DOHH2 (cell line): Measurements from ENCODE around the gene CIBAR2.

Experiments
- H3F3A ChIP-seq: fragments of 200-600 bp; sonication (generic), shearing (Covaris generic); 2 replicates; pipeline ENCODE4 v1.6.0; 2016; ENCODE audit warnings: antibody characterized with exemption, mild to moderate bottlenecking; ENCODE audit not compliant: control insufficient read depth, insufficient read depth
- H3K27ac ChIP-seq: fragments of 200-600 bp; sonication (generic); 2 replicates; pipeline ENCODE4 v1.5.1; 2014; ENCODE audit warnings: low read depth, mild to moderate bottlenecking, low read length, moderate library complexity
- H3K27me3 ChIP-seq: fragments of 200-600 bp; sonication (generic); 2 replicates; pipeline ENCODE4 v1.6.1; 2014; ENCODE audit warnings: mild to moderate bottlenecking, low read length, mixed read lengths; ENCODE audit not compliant: control insufficient read depth
- H3K36me3 ChIP-seq: fragments of 200-600 bp; sonication (generic); 2 replicates; pipeline ENCODE4 v1.6.1; 2014; ENCODE audit warnings: mild to moderate bottlenecking, low read length, moderate library complexity, mixed read lengths; ENCODE audit not compliant: control insufficient read depth
- H3K4me1 ChIP-seq: fragments of 200-600 bp; sonication (generic); 2 replicates; pipeline ENCODE4 v1.6.1; 2014; ENCODE audit warnings: mild to moderate bottlenecking, low read length, mixed read lengths; ENCODE audit not compliant: control insufficient read depth
- H3K4me2 ChIP-seq: fragments of 200-600 bp; sonication (generic); 2 replicates; pipeline ENCODE4 v1.6.0; 2014; ENCODE audit warnings: mild to moderate bottlenecking, low read length, moderate library complexity
- H3K4me3 ChIP-seq: fragments of 200-600 bp; sonication (generic); 2 replicates; pipeline ENCODE4 v1.5.1; 2014; ENCODE audit warnings: mild to moderate bottlenecking, low read length, mixed read lengths
- H3K79me2 ChIP-seq: fragments of 200-600 bp; sonication (generic); 2 replicates; pipeline ENCODE4 v1.6.1; 2014; ENCODE audit warnings: mild to moderate bottlenecking, low read length, mixed read lengths; ENCODE audit not compliant: control insufficient read depth
- H3K9me2 ChIP-seq: fragments of 200-600 bp; sonication (generic); replicated peaks from 2 replicates; pipeline ENCODE4 v1.6.1; 2014; ENCODE audit warnings: mild to moderate bottlenecking, low read length, mixed read lengths; ENCODE audit not compliant: control insufficient read depth
- H3K9me3 ChIP-seq: fragments of 200-600 bp; sonication (generic); 2 replicates; pipeline ENCODE4 v1.6.1; 2014; ENCODE audit warnings: antibody characterized with exemption, low read length, mixed read lengths; ENCODE audit not compliant: control insufficient read depth, insufficient read depth
- H4K20me1 ChIP-seq: fragments of 200-600 bp; sonication (generic); 2 replicates; pipeline ENCODE4 v1.6.0; 2014; ENCODE audit warnings: low read depth, mild to moderate bottlenecking, antibody characterized with exemption, low read length, moderate library complexity; ENCODE audit not compliant: control insufficient read depth, insufficient read depth
- EZH2phosphoT487 ChIP-seq: fragments of 200-600 bp; sonication (generic); IDR thresholded peaks from 2 replicates; pipeline ENCODE4 v1.6.1; 2017; ENCODE audit warnings: borderline replicate concordance, mild to moderate bottlenecking, antibody characterized with exemption, low read length, moderate library complexity, mixed read lengths
- TF ChIP-seq, protein P1 (sequence below): fragments of 200-600 bp; sonication (generic); IDR thresholded peaks from one replicate; pipeline ENCODE4 v1.5.1; 2014; ENCODE audit warnings: antibody characterized with exemption, mild to moderate bottlenecking, low read depth, low read length; ENCODE audit not compliant: poor library complexity, severe bottlenecking

Gene CIBAR2

DNA sequence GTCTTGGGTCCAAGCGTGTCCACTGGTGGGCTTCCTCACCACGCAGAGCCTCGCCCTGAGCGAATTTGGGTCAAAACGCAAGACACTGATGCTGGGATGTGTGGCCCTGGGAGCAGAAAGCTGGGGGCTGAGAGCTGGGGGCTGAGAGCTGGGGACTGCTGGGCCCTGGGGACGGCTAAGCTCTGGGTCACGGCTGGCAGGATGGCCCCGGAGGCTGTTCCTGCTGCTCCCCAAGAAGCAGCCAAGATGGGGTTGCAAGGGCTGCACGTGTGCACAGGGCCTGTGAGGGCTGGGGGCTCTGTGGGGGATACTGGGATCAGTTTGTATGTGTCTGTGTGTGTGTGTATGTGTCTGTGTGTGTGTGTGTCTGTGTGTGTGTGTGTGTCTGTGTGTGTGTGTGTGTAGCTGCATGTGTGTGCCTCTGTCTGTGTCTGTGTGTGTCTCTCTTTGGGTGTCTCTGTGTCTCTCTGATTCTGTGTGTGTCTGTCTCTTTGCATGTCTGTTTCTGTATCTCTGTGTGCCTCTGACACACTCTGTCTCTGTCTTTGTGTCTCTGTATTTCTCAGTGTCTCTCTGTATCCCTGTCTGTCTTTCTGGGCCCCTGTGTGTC lies 38.2 kb upstream of the CIBAR2 start:
- H3K27ac ChIP-seq, result no peak overlapping the region
- no peaks in the 10 kb centered on the region for H3K36me3 ChIP-seq
- H3K9me3 ChIP-seq, result no peaks in the 10 kb centered on the region
- H3K4me1 ChIP-seq, result no peaks in the 10 kb centered on the region
- H3K79me2 ChIP-seq, result no peaks in the 10 kb centered on the region
- no peaks in the 10 kb centered on the region for H3F3A ChIP-seq
- no peaks in the 10 kb centered on the region for H3K27me3 ChIP-seq
- no peaks in the 10 kb centered on the region for H4K20me1 ChIP-seq
- H3K4me2 ChIP-seq, result no peak overlapping the region
- H3K4me3 ChIP-seq, result no peak overlapping the region
- no peaks in the 10 kb centered on the region for H3K9me2 ChIP-seq
- TF ChIP-seq, protein P1, sequence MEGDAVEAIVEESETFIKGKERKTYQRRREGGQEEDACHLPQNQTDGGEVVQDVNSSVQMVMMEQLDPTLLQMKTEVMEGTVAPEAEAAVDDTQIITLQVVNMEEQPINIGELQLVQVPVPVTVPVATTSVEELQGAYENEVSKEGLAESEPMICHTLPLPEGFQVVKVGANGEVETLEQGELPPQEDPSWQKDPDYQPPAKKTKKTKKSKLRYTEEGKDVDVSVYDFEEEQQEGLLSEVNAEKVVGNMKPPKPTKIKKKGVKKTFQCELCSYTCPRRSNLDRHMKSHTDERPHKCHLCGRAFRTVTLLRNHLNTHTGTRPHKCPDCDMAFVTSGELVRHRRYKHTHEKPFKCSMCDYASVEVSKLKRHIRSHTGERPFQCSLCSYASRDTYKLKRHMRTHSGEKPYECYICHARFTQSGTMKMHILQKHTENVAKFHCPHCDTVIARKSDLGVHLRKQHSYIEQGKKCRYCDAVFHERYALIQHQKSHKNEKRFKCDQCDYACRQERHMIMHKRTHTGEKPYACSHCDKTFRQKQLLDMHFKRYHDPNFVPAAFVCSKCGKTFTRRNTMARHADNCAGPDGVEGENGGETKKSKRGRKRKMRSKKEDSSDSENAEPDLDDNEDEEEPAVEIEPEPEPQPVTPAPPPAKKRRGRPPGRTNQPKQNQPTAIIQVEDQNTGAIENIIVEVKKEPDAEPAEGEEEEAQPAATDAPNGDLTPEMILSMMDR, result no peak

DNA sequence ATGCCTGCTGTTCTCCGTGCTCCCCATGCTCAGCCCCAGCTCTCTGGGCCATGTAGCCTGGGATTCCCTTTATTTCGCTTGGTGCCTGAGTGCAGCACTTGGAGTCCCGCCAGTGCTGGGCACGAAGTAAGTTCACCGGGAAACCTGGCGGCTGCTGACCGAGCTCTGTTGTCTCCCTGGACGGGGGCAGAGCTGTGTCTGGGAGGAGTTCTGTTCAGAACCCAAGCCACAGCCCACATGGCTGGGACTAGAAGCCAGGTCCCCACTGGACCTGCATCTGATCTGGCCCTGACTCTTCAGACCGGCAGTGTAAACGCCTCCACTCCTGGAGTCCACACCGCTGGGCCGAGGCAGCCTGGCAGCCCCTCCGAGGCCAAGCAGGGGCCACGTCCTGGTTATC lies 37.5 kb upstream of the CIBAR2 start:
- Histone ChIP-seq H3F3A (no peaks in the 10 kb centered on the region), H3K4me2 (no peak overlapping the region), H3K9me3 (no peaks in the 10 kb centered on the region), H3K36me3 (no peaks in the 10 kb centered on the region), H3K27ac (no peak overlapping the region), H4K20me1 (no peaks in the 10 kb centered on the region), H3K4me3 (no peak overlapping the region), H3K4me1 (no peaks in the 10 kb centered on the region), H3K9me2 (no peaks in the 10 kb centered on the region), H3K79me2 (no peaks in the 10 kb centered on the region), H3K27me3 (no peaks in the 10 kb centered on the region)
- TF ChIP-seq, protein P1, result no peak
- TF ChIP-seq EZH2phosphoT487, result no peak

DNA sequence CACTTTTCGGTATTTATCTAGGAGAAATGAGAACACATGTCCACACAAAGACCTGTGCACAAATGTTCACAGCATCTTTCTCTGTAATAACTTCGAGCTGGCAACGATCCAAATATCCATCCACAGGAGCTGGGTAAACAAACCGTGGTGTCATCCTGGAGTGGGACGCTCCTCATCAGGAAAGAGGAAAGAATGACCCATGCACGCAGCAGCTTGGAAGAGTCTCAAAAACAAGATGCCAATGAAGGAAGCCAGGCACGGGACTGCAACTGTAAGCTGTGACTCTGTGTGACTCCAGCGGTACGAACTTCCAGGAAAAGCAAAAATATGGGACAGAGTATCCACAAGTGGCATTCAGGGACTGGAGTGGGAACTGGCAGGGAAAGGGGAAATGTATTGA lies 36.7 kb upstream of the CIBAR2 start:
- H3K79me2 ChIP-seq, result no peaks in the 10 kb centered on the region
- TF ChIP-seq, protein P1, result no peak
- no peak for TF ChIP-seq EZH2phosphoT487
- H3K36me3 ChIP-seq, result no peaks in the 10 kb centered on the region
- no peak overlapping the region for H3K4me2 ChIP-seq
- H3K4me1 ChIP-seq, result no peaks in the 10 kb centered on the region
- no peaks in the 10 kb centered on the region for H3F3A ChIP-seq
- no peaks in the 10 kb centered on the region for H3K9me3 ChIP-seq
- H3K27ac ChIP-seq, result no peak overlapping the region
- no peak overlapping the region for H3K4me3 ChIP-seq
- H3K9me2 ChIP-seq, result no peaks in the 10 kb centered on the region
- no peaks in the 10 kb centered on the region for H4K20me1 ChIP-seq
- no peaks in the 10 kb centered on the region for H3K27me3 ChIP-seq
